ENCODE data around the gene SRGAP1.

The SRGAP1 gene

DNA sequence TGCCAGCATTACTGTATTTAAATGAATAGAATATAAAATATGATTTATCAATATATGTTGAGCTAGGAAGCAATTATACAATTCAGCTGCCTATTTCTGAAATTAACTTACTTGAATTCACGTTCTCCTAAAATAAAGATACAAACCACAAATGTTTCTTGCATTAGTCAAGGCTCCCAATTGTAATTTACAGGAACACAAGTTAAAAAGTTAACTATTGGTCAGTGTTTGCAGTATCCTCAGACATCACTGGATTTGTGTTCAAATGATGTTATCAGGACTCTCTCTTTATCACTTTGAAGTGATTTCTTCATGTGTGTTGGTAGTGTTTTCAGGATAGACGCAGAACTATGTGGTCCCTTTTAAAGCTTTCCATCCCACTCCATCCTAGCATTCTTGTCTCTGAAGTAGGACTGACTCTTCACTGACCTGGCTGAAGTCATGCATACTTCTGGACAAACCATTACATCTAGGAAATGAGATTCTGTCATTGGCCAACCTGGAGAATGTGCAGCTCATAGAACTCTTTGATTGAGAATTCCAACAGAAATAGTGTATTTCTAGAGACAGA lies 221.5 kb downstream of the SRGAP1 start:
- no peaks in the 10 kb centered on the region for H3K9me2 ChIP-seq (ENCODE audit: low read depth, low read length)
- no peaks in the 10 kb centered on the region for H3K36me3 ChIP-seq (ENCODE audit: insufficient read depth, low read length)
- no peak overlapping the region for H3K4me2 ChIP-seq (ENCODE audit: low read length)
- H3K27me3 ChIP-seq (ENCODE audit: insufficient read depth, low read length), result no peaks in the 10 kb centered on the region
- H3K27ac ChIP-seq (ENCODE audit: low read depth, low read length, poor library complexity, severe bottlenecking), result no peak overlapping the region
- H4K20me1 ChIP-seq (ENCODE audit: insufficient read depth, low read length), result no peaks in the 10 kb centered on the region
- no peak overlapping the region for H2AFZ ChIP-seq (ENCODE audit: low read length)
- H3K9ac ChIP-seq (ENCODE audit: low read length), result no peak overlapping the region
- no peaks in the 10 kb centered on the region for H3F3A ChIP-seq (ENCODE audit: insufficient read depth, low read length)
- no peaks in the 10 kb centered on the region for H3K9me3 ChIP-seq (ENCODE audit: low read length)
- TF ChIP-seq, protein P1, sequence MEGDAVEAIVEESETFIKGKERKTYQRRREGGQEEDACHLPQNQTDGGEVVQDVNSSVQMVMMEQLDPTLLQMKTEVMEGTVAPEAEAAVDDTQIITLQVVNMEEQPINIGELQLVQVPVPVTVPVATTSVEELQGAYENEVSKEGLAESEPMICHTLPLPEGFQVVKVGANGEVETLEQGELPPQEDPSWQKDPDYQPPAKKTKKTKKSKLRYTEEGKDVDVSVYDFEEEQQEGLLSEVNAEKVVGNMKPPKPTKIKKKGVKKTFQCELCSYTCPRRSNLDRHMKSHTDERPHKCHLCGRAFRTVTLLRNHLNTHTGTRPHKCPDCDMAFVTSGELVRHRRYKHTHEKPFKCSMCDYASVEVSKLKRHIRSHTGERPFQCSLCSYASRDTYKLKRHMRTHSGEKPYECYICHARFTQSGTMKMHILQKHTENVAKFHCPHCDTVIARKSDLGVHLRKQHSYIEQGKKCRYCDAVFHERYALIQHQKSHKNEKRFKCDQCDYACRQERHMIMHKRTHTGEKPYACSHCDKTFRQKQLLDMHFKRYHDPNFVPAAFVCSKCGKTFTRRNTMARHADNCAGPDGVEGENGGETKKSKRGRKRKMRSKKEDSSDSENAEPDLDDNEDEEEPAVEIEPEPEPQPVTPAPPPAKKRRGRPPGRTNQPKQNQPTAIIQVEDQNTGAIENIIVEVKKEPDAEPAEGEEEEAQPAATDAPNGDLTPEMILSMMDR (IDR thresholded peaks at IDR 0.05; ENCODE audit: low read length), result no peak
- no peak for TF ChIP-seq EZH2 (IDR thresholded peaks at IDR 0.05; ENCODE audit: borderline replicate concordance, low read length)
- no peaks in the 10 kb centered on the region for H3K4me1 ChIP-seq (ENCODE audit: insufficient read depth, low read length, severe bottlenecking)
- H3K4me3 ChIP-seq (ENCODE audit: low read depth, low read length, poor library complexity, severe bottlenecking), result no peak overlapping the region
- no peaks in the 10 kb centered on the region for H3K79me2 ChIP-seq (ENCODE audit: insufficient read depth, low read length)

GRCh38 chr12:64066776-64067175 lies 222.3 kb downstream of the SRGAP1 start:
- no peak overlapping the region for H3K9ac ChIP-seq (ENCODE audit: low read length)
- H3F3A ChIP-seq (ENCODE audit: insufficient read depth, low read length), result no peaks in the 10 kb centered on the region
- no peaks in the 10 kb centered on the region for H3K79me2 ChIP-seq (ENCODE audit: insufficient read depth, low read length)
- no peaks in the 10 kb centered on the region for H4K20me1 ChIP-seq (ENCODE audit: insufficient read depth, low read length)
- H2AFZ ChIP-seq (ENCODE audit: low read length), result no peak overlapping the region
- no peak overlapping the region for H3K4me3 ChIP-seq (ENCODE audit: low read depth, low read length, poor library complexity, severe bottlenecking)
- no peak overlapping the region for H3K27ac ChIP-seq (ENCODE audit: low read depth, low read length, poor library complexity, severe bottlenecking)
- H3K9me2 ChIP-seq (ENCODE audit: low read depth, low read length), result no peaks in the 10 kb centered on the region
- TF ChIP-seq EZH2 (IDR thresholded peaks at IDR 0.05; ENCODE audit: borderline replicate concordance, low read length), result no peak
- TF ChIP-seq, protein P1 (IDR thresholded peaks at IDR 0.05; ENCODE audit: low read length), result no peak
- H3K36me3 ChIP-seq (ENCODE audit: insufficient read depth, low read length), result no peaks in the 10 kb centered on the region
- no peaks in the 10 kb centered on the region for H3K9me3 ChIP-seq (ENCODE audit: low read length)
- no peaks in the 10 kb centered on the region for H3K4me1 ChIP-seq (ENCODE audit: insufficient read depth, low read length, severe bottlenecking)
- H3K27me3 ChIP-seq (ENCODE audit: insufficient read depth, low read length), result no peaks in the 10 kb centered on the region
- no peak overlapping the region for H3K4me2 ChIP-seq (ENCODE audit: low read length)

GRCh38 chr12:64070454-64070853 lies 226.0 kb downstream of the SRGAP1 start:
- no peaks in the 10 kb centered on the region for H3K9me2 ChIP-seq (ENCODE audit: low read depth, low read length)
- H3K79me2 ChIP-seq (ENCODE audit: insufficient read depth, low read length), result no peaks in the 10 kb centered on the region
- no peaks in the 10 kb centered on the region for H3K9me3 ChIP-seq (ENCODE audit: low read length)
- H4K20me1 ChIP-seq (ENCODE audit: insufficient read depth, low read length), result no peaks in the 10 kb centered on the region
- H3K27ac ChIP-seq (ENCODE audit: low read depth, low read length, poor library complexity, severe bottlenecking), result no peak overlapping the region
- H3F3A ChIP-seq (ENCODE audit: insufficient read depth, low read length), result no peaks in the 10 kb centered on the region
- no peaks in the 10 kb centered on the region for H3K36me3 ChIP-seq (ENCODE audit: insufficient read depth, low read length)
- no peak overlapping the region for H3K4me2 ChIP-seq (ENCODE audit: low read length)
- H3K9ac ChIP-seq (ENCODE audit: low read length), result no peak overlapping the region
- H2AFZ ChIP-seq (ENCODE audit: low read length), result no peak overlapping the region
- TF ChIP-seq, protein P1 (IDR thresholded peaks at IDR 0.05; ENCODE audit: low read length), result no peak
- no peaks in the 10 kb centered on the region for H3K27me3 ChIP-seq (ENCODE audit: insufficient read depth, low read length)
- H3K4me3 ChIP-seq (ENCODE audit: low read depth, low read length, poor library complexity, severe bottlenecking), result no peak overlapping the region
- H3K4me1 ChIP-seq (ENCODE audit: insufficient read depth, low read length, severe bottlenecking), result no peaks in the 10 kb centered on the region

All from OCI-LY1 (cell line).